IMR-90 (cell line): ENCODE results near the gene ANKRD13B. TPM values are rescaled to one million over a fixed set of nuclear protein-coding genes. Genes with fewer than 3 reads are reported as not detected.

Experiments
- ATAC-seq: fragments of 200-7000 bp; cut with Tn5 transposase; 2 replicates; pipeline ENCODE4 v1.9.1; 2020; ENCODE audit warnings: low read depth, mild to moderate bottlenecking, moderate library complexity
- BruUV-seq: library from RNA; stranded (reverse); fragments of 400-500 nt; replicated peaks from 2 replicates; lab custom pipeline; 2021; lab: Mats Ljungman, UMichigan
- CTCF ChIA-PET: fragments of 300-600 bp; formaldehyde crosslinking; extraction: SDS; loops from one replicate; lab custom pipeline; 2021; ENCODE audit warnings: antibody characterized with exemption; lab: Yijun Ruan, JAX
- POLR2A ChIA-PET: fragments of 300-600 bp; sonication (Branson Sonifier 250); formaldehyde crosslinking; loops from one replicate; lab custom pipeline; 2022; ENCODE audit warnings: antibody characterized with exemption; ENCODE audit not compliant: unreplicated experiment; lab: Charles Lee
- DNase-seq: peaks from one replicate; pipeline ENCODE4 v3.0.0; 2013
- H2AFZ ChIP-seq: replicated peaks from 2 replicates; pipeline ENCODE3; 2013; ENCODE audit warnings: low read length, mild to moderate bottlenecking; ENCODE audit not compliant: poor library complexity
- H2AK5ac ChIP-seq: 2 replicates; pipeline ENCODE4 v1.6.1; 2013; ENCODE audit warnings: low read depth, low read length, inconsistent platforms
- H2AK9ac ChIP-seq: replicated peaks from 2 replicates; pipeline ENCODE3; 2013; ENCODE audit warnings: mild to moderate bottlenecking, low read depth, low read length, moderate library complexity; ENCODE audit not compliant: poor library complexity
- H2BK120ac ChIP-seq: 2 replicates; pipeline ENCODE4 v1.6.1; 2013; ENCODE audit warnings: low read depth, low read length, inconsistent platforms
- H2BK15ac ChIP-seq: 3 replicates; pipeline ENCODE4 v1.6.1; 2013; ENCODE audit warnings: low read depth, low read length, inconsistent platforms
- H2BK20ac ChIP-seq: 2 replicates; pipeline ENCODE4 v1.6.1; 2013; ENCODE audit warnings: low read depth, mild to moderate bottlenecking, inconsistent platforms, low read length, moderate library complexity
- H2BK5ac ChIP-seq: 2 replicates; pipeline ENCODE4 v1.6.1; 2013; ENCODE audit warnings: mild to moderate bottlenecking, low read depth, low read length, inconsistent platforms; ENCODE audit not compliant: poor library complexity, severe bottlenecking
- H3K14ac ChIP-seq: replicated peaks from 2 replicates; pipeline ENCODE4 v1.6.1; 2013; ENCODE audit warnings: low read depth, low read length, inconsistent platforms
- H3K18ac ChIP-seq: 2 replicates; pipeline ENCODE4 v1.6.1; 2013; ENCODE audit warnings: low read depth, low read length, control low read depth
- H3K23ac ChIP-seq: 2 replicates; pipeline ENCODE4 v1.6.1; 2013; ENCODE audit warnings: low read depth, low read length, inconsistent platforms
- H3K27ac ChIP-seq: 2 replicates; pipeline ENCODE4 v1.5.1; 2013; ENCODE audit warnings: mild to moderate bottlenecking, control low read depth, low read length; ENCODE audit not compliant: insufficient read depth
- H3K27me3 ChIP-seq: 2 replicates; pipeline ENCODE4 v1.6.1; 2013; ENCODE audit warnings: low read length; ENCODE audit not compliant: control insufficient read depth, insufficient read depth
- H3K36me3 ChIP-seq: 2 replicates; pipeline ENCODE4 v1.6.1; 2013; ENCODE audit warnings: low read length, mixed read lengths; ENCODE audit not compliant: control insufficient read depth, insufficient read depth
- H3K4ac ChIP-seq: 2 replicates; pipeline ENCODE4 v1.6.1; 2013; ENCODE audit warnings: low read depth, low read length, inconsistent platforms
- H3K4me1 ChIP-seq: 2 replicates; pipeline ENCODE4 v1.6.1; 2013; ENCODE audit warnings: low read length, mixed read lengths; ENCODE audit not compliant: control insufficient read depth, insufficient read depth
- H3K4me2 ChIP-seq: 2 replicates; pipeline ENCODE4 v1.6.1; 2013; ENCODE audit warnings: low read depth, mild to moderate bottlenecking, control low read depth, low read length, moderate library complexity
- H3K4me3 ChIP-seq: 2 replicates; pipeline ENCODE4 v1.5.1; 2013; ENCODE audit warnings: low read depth, mild to moderate bottlenecking, control low read depth, low read length, moderate library complexity; ENCODE audit not compliant: insufficient read depth
- H3K56ac ChIP-seq: 2 replicates; pipeline ENCODE4 v1.6.1; 2013; ENCODE audit warnings: low read length, inconsistent platforms; ENCODE audit not compliant: insufficient read depth; ENCODE audit errors: extremely low read depth
- H3K79me1 ChIP-seq, 2 experiments: 2 replicates each; pipeline ENCODE4 v1.6.1; 2013; ENCODE audit warnings: low read length in 2 of 2, inconsistent platforms in 1 of 2, low read depth in 1 of 2
- H3K9ac ChIP-seq: 2 replicates; pipeline ENCODE4 v1.6.1; 2013; ENCODE audit warnings: low read depth, low read length, control low read depth
- H3K9me1 ChIP-seq: 2 replicates; pipeline ENCODE4 v1.6.1; 2013; ENCODE audit warnings: low read length, inconsistent platforms; ENCODE audit not compliant: insufficient read depth
- H3K9me3 ChIP-seq: 2 replicates; pipeline ENCODE4 v1.6.1; 2013; ENCODE audit warnings: low read length; ENCODE audit not compliant: control insufficient read depth, insufficient read depth
- H4K20me1 ChIP-seq: 2 replicates; pipeline ENCODE4 v1.6.1; 2013; ENCODE audit warnings: low read length, inconsistent platforms; ENCODE audit not compliant: insufficient read depth
- H4K5ac ChIP-seq: 2 replicates; pipeline ENCODE4 v1.6.1; 2013; ENCODE audit warnings: mild to moderate bottlenecking, low read depth, low read length, control low read depth
- H4K8ac ChIP-seq, 2 experiments: 2 replicates each; pipeline ENCODE4 v1.6.1; 2013; ENCODE audit warnings: low read depth in 2 of 2, low read length in 2 of 2, control low read depth in 1 of 2, inconsistent platforms in 1 of 2
- H4K91ac ChIP-seq: 2 replicates; pipeline ENCODE4 v1.6.1; 2013; ENCODE audit warnings: low read depth, low read length, inconsistent platforms; ENCODE audit not compliant: insufficient read depth
- BHLHE40 ChIP-seq: fragments of 150-350 bp; IDR thresholded peaks from 2 replicates; pipeline ENCODE4 v1.6.1; 2016; ENCODE audit warnings: mild to moderate bottlenecking, low read depth, low read length
- CEBPB ChIP-seq: IDR thresholded peaks from 2 replicates; pipeline ENCODE4 v1.6.1; 2012; ENCODE audit warnings: low read depth, low read length, improper control_type of control experiment
- CHD1 ChIP-seq: IDR thresholded peaks from 2 replicates; pipeline ENCODE4 v1.6.1; 2012; ENCODE audit warnings: low read depth, low read length, improper control_type of control experiment
- FOS ChIP-seq: fragments of 150-350 bp; IDR thresholded peaks from 2 replicates; pipeline ENCODE4 v1.6.1; 2016; ENCODE audit warnings: low read depth, low read length
- MAFK ChIP-seq: IDR thresholded peaks from 2 replicates; pipeline ENCODE4 v1.6.1; 2012; ENCODE audit warnings: low read depth, low read length, improper control_type of control experiment
- MAZ ChIP-seq: IDR thresholded peaks from 2 replicates; pipeline ENCODE4 v1.6.1; 2012; ENCODE audit warnings: low read depth, mild to moderate bottlenecking, low read length, improper control_type of control experiment, moderate library complexity, borderline replicate concordance
- MXI1 ChIP-seq: IDR thresholded peaks from 2 replicates; pipeline ENCODE4 v1.6.1; 2012; ENCODE audit warnings: low read depth, mild to moderate bottlenecking, low read length, moderate library complexity, borderline replicate concordance
- NFE2L2 ChIP-seq: fragments of 150-350 bp; IDR thresholded peaks from 2 replicates; pipeline ENCODE4 v1.6.1; 2016; ENCODE audit warnings: low read depth, mild to moderate bottlenecking, low read length
- POLR2A ChIP-seq: IDR thresholded peaks from 2 replicates; pipeline ENCODE4 v1.6.1; 2012; ENCODE audit warnings: mild to moderate bottlenecking, low read depth, low read length
- RAD21 ChIP-seq: IDR thresholded peaks from 2 replicates; pipeline ENCODE4 v1.6.1; 2012; ENCODE audit warnings: low read length, improper control_type of control experiment
- RCOR1 ChIP-seq: IDR thresholded peaks from 2 replicates; pipeline ENCODE4 v1.6.1; 2012; ENCODE audit warnings: mild to moderate bottlenecking, low read length, improper control_type of control experiment; ENCODE audit not compliant: insufficient replicate concordance
- RFX5 ChIP-seq: IDR thresholded peaks from 2 replicates; pipeline ENCODE4 v1.8.0; 2012; ENCODE audit warnings: low read depth, mild to moderate bottlenecking, low read length, moderate library complexity
- SMC3 ChIP-seq: fragments of 150-350 bp; IDR thresholded peaks from 2 replicates; pipeline ENCODE4 v1.6.1; 2016; ENCODE audit warnings: low read depth, mild to moderate bottlenecking, antibody characterized with exemption, low read length, moderate library complexity
- WGBS, 2 experiments: methylation state at CpG; one replicate each; pipeline versions ENCODE4 v1.1.5 to v1.1.7; 2013; ENCODE audit warnings: missing lambda C conversion rate in 2 of 2; ENCODE audit not compliant: insufficient read length in 1 of 2; ENCODE audit errors: extremely low coverage in 2 of 2; 5-methylcytosine and 5-hydroxymethylcytosine counted together
- dilution Hi-C: fragments of 300-500 bp; cut with HindIII; formaldehyde crosslinking; loops from one replicate; pipeline ENCODE4 v1.14.3; 2018; ENCODE audit warnings: low sequenced_read_pairs; ENCODE audit not compliant: unreplicated experiment
- in situ Hi-C: fragments of 300-500 bp; cut with MboI; formaldehyde crosslinking; loops from 3 replicates; pipeline ENCODE4 v1.14.3; 2019; ENCODE audit warnings: low sequenced_read_pairs, inconsistent platforms, mixed read lengths
- intact Hi-C: fragments of 100-400 bp; cut with micrococcal nuclease; formaldehyde crosslinking; loops from 2 replicates; pipeline ENCODE4 v1.10.0; 2022
- polyA plus RNA-seq, 3 experiments: library from polyadenylated mRNA; depleted of rRNA; stranded (reverse); fragments of >200 nt; gene quantifications; 2 replicates each; pipeline ENCODE4 v1.2.3, GENCODE V29; 2012; ENCODE audit warnings: low replicate concordance in 1 of 3
- total RNA-seq: library from RNA; depleted of rRNA; stranded (reverse); fragments of >200 nt; gene quantifications from 2 replicates; pipeline ENCODE4 v1.2.3, GENCODE V29; 2012
- TF ChIP-seq, protein P1 (sequence below): fragments of 150-350 bp; IDR thresholded peaks from 2 replicates; pipeline ENCODE4 v1.6.1; 2017; ENCODE audit warnings: mild to moderate bottlenecking, antibody characterized with exemption, low read length, low read depth
- TF ChIP-seq, protein P2 (sequence below): conservative IDR thresholded peaks from 2 replicates; pipeline ENCODE4 v1.5.1; 2012; ENCODE audit warnings: mild to moderate bottlenecking, low read depth, low read length, improper control_type of control experiment
- TF ChIP-seq, protein P3 (sequence below): fragments of 150-350 bp; IDR thresholded peaks from 2 replicates; pipeline ENCODE4 v1.6.1; 2016; ENCODE audit warnings: low read depth, mild to moderate bottlenecking, low read length, moderate library complexity, borderline replicate concordance

The ANKRD13B gene
- total and polyA plus RNA-seq, 2 of the 4 experiments (the other 2 are of a cell fraction) = 0.90 to 4.0 TPM

DNA sequence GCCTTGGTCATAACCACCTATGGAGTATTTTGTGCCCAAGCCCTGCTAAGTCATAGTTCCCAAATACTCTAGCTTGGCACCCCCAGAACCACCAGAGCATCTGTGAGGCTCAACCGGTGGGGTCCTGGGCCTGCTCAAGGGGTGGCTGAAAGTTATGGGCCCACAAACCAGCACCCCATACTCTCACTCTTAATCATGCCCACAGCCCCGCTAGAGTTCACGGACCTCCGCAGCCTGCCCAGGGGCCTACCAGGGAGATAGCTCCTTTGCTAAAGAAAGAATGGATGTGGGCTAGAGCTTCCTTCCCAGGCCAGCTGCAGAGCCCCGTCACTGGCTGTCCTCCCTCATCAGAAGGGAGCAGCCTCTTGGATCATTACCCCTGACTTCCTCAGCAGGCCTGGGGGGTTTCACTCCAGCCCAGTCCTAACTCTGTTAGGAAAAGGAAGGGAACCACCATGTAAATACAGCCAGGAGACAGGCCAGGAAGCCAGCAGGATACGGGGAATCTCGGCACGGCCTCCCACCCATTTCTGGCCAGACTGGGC, 4.8 kb upstream of the ANKRD13B start:
- no peak for DNase-seq

More for the DNA sequence above, 4.8 kb upstream of the ANKRD13B start:
- dilution Hi-C loops (no loop called here), in situ Hi-C loops (no loop called here), intact Hi-C loops (loop anchor here (1.0 kb wide), 1 partner anchor 294 kb away; the partner anchor contains the start of gene NUFIP2)
- no peak overlapping the region for H3K18ac ChIP-seq
- H3K36me3 ChIP-seq = peaks cover 4% of the 10 kb centered on the region
- H2BK5ac ChIP-seq = peak overlapping the region; percentile 43
- peak overlapping the region; percentile 80 for H2AFZ ChIP-seq
- peak overlapping the region; percentile 92 for H3K4me2 ChIP-seq
- peak overlapping the region; percentile 77 for H3K4ac ChIP-seq
- POLR2A ChIA-PET = no interaction called here
- H3K14ac ChIP-seq = peak overlapping the region; percentile 77
- 4% methylated on average over 3 of the region's 8 CpGs; no CpG with 5 or more reads in 1 of the 2 experiments for WGBS, 2 experiments
- H4K5ac ChIP-seq = no peak overlapping the region
- TF ChIP-seq RCOR1 (no peak), SMC3 (no peak), POLR2A (no peak), MXI1 (no peak), MAFK (no peak), MAZ (no peak), CEBPB (no peak), RAD21 (no peak), FOS (no peak), BHLHE40 (no peak), CHD1 (no peak), NFE2L2 (no peak), RFX5 (no peak)
- TF ChIP-seq, protein P1, sequence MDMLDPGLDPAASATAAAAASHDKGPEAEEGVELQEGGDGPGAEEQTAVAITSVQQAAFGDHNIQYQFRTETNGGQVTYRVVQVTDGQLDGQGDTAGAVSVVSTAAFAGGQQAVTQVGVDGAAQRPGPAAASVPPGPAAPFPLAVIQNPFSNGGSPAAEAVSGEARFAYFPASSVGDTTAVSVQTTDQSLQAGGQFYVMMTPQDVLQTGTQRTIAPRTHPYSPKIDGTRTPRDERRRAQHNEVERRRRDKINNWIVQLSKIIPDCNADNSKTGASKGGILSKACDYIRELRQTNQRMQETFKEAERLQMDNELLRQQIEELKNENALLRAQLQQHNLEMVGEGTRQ = no peak
- TF ChIP-seq, protein P2, sequence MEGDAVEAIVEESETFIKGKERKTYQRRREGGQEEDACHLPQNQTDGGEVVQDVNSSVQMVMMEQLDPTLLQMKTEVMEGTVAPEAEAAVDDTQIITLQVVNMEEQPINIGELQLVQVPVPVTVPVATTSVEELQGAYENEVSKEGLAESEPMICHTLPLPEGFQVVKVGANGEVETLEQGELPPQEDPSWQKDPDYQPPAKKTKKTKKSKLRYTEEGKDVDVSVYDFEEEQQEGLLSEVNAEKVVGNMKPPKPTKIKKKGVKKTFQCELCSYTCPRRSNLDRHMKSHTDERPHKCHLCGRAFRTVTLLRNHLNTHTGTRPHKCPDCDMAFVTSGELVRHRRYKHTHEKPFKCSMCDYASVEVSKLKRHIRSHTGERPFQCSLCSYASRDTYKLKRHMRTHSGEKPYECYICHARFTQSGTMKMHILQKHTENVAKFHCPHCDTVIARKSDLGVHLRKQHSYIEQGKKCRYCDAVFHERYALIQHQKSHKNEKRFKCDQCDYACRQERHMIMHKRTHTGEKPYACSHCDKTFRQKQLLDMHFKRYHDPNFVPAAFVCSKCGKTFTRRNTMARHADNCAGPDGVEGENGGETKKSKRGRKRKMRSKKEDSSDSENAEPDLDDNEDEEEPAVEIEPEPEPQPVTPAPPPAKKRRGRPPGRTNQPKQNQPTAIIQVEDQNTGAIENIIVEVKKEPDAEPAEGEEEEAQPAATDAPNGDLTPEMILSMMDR = no peak
- TF ChIP-seq, protein P3, sequence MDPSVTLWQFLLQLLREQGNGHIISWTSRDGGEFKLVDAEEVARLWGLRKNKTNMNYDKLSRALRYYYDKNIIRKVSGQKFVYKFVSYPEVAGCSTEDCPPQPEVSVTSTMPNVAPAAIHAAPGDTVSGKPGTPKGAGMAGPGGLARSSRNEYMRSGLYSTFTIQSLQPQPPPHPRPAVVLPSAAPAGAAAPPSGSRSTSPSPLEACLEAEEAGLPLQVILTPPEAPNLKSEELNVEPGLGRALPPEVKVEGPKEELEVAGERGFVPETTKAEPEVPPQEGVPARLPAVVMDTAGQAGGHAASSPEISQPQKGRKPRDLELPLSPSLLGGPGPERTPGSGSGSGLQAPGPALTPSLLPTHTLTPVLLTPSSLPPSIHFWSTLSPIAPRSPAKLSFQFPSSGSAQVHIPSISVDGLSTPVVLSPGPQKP = no peak
- H4K20me1 ChIP-seq = peaks cover 63% of the 10 kb centered on the region
- peak overlapping the region; percentile 85 for H3K4me3 ChIP-seq
- H3K4me1 ChIP-seq = peaks cover 44% of the 10 kb centered on the region
- H2AK5ac ChIP-seq = peak overlapping the region; percentile 73
- peak overlapping the region; percentile 59 for H3K27ac ChIP-seq
- H2AK9ac ChIP-seq = peak overlapping the region; percentile 93
- no TSS peak for BruUV-seq
- peak overlapping the region; percentile 76 for H3K9ac ChIP-seq
- peak overlapping the region in 1 of 2 experiments; percentile 19; a peak in 1 of 4 replicates for H4K8ac ChIP-seq
- H3K9me3 ChIP-seq = no peaks in the 10 kb centered on the region
- no peak overlapping the region for H2BK15ac ChIP-seq
- ATAC-seq = no peak
- CTCF ChIA-PET = interaction anchor here (1.1 kb wide), 1 partner anchor 15 kb away, joined by 3 read pairs; no protein-coding TSS in a partner anchor
- H2BK120ac ChIP-seq = no peak overlapping the region
- H3K9me1 ChIP-seq = peaks cover 26% of the 10 kb centered on the region
- peak overlapping the region; percentile 79 for H3K23ac ChIP-seq
- H2BK20ac ChIP-seq = no peak overlapping the region
- peak overlapping the region; percentile 18; the same call in 1 of the 2 replicates for H3K56ac ChIP-seq
- peaks cover 33 to 70% of the 10 kb centered on the region in 2 experiments for H3K79me1 ChIP-seq
- H4K91ac ChIP-seq = peak overlapping the region; percentile 21; the same call in 1 of the 2 replicates
- H3K27me3 ChIP-seq = no peaks in the 10 kb centered on the region
